ENCODE results near the gene IQCE.
"Not testable (repeated sequence)": the region's sequence is repeated elsewhere in the genome, so short reads cannot be mapped to it uniquely, and the experiment has no call there.

Gene IQCE

DNA sequence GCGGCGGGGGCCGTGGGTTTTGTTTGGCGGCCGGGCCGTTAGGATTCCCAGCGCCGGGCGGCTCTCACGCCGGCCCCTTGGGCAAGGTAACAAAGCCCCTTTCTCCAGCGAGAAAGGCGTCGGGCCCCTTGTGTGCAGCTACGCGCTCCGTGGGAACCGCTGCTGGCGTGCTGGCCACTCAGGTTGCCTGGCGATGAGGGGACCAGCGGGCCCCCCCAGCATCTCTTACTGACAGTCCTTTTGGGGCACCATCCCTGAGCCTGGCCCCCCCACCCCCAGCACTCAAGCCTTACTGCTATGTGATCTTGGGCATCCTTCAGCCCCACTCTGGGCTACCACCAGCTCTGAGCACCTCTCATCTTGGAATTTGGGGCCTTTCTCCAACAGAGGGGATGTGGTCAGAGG, 37.4 kb upstream of the IQCE start:
- DNase-seq: peak; percentile 37

GRCh38 chr7:2521952-2522591, 36.7 kb upstream of the IQCE start:
- DNase-seq: peak; percentile 85

- DNase-seq: peak; percentile 60
Measured at GRCh38 chr7:2522780-2523433, 35.9 kb upstream of the IQCE start.

GRCh38 chr7:2523461-2523936, 35.3 kb upstream of the IQCE start:
- DNase-seq: no peak

DNA sequence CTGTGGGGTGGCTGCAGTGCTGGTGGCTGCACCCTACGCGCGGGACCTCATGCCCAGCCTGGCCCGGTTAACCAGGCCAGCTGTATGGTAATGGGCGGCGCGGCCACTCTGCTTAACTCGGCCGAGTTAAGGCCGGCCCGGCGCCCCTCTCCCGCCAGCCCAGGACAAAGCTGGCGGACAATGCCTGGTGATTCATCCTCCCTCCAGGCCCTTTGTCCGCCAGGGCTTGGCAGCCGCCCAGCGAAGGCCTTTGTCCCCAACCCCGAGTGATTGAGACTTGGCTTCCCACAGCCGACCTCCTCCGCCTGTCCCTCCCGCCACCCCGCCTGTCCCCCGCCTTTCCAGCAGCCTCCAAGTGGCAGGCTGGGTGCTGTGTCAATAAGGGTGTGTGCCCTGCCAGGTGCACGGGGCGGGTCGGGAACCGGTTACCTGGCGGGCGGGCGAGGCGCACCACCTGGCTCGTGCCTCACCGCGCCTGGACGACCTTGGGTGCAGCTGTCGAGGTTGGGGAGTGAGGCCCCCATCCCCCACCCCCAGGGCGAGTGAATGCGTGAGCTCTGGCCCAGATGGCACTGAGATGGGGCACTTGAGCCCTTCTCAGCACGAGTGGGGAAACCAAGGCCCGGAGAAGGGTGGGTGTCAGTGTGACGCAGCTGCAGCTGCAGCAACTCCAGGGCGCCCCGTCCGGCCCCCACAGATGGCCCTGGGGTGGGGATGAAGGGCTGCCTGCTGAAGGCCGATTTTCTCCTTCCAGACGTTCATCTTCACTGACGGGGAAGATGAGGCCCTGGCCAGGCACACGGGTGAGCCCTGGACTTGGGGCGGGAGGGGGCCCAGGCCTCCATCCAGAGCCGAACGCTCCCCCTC, 34.6 kb upstream of the IQCE start:
- DNase-seq: no peak

DNA sequence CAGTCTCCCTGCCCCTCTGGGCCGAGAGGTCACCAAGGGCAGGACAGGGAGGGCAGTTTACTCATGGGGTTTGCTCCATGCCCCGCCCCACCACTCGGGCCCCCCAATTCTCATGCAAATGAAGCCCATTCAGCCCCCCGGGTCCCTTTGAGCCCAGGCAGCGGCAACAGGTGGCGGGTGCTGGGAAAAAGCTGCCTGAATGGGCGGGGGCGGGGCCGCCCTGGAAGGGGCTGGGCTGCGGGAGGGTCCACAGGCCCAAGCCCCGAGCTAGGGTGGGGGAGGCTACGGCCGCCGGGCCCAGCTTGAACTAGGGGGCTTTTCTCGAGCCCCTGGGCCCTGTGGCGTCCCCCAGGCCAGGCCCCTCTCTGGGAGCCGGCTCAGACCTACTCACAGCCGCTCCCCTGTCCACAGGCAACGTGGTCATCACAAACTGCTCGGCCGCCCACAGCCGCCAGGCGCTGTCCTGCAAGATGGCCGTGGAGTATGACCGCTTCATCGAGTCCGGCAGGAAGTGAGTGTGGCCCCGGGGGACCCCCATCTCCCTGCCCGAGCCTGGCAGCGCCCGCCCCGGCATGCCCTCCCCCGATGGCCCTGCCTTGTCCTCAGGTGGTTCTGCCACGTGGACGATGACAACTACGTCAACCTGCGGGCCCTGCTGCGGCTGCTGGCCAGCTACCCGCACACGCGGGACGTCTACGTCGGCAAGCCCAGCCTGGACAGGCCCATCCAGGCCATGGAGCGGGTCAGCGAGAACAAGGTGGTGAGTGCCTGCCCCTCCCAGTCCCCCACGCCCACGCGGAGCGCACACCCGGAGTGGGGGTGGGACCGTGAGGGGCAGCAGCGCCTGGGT, 33.7 kb upstream of the IQCE start:
- DNase-seq: no peak

- DNase-seq: no peak
Measured at GRCh38 chr7:2525658-2526630, 32.8 kb upstream of the IQCE start.

GRCh38 chr7:2526659-2527504, 31.9 kb upstream of the IQCE start:
- no peak for DNase-seq

- peak; percentile 69 for DNase-seq
Measured at GRCh38 chr7:2527505-2528467, 31.0 kb upstream of the IQCE start.

GRCh38 chr7:2528481-2529095, 30.2 kb upstream of the IQCE start:
- peak; percentile 1 for DNase-seq

- peak; percentile 62 for DNase-seq
Measured at GRCh38 chr7:2529161-2530070, 29.4 kb upstream of the IQCE start.

DNA sequence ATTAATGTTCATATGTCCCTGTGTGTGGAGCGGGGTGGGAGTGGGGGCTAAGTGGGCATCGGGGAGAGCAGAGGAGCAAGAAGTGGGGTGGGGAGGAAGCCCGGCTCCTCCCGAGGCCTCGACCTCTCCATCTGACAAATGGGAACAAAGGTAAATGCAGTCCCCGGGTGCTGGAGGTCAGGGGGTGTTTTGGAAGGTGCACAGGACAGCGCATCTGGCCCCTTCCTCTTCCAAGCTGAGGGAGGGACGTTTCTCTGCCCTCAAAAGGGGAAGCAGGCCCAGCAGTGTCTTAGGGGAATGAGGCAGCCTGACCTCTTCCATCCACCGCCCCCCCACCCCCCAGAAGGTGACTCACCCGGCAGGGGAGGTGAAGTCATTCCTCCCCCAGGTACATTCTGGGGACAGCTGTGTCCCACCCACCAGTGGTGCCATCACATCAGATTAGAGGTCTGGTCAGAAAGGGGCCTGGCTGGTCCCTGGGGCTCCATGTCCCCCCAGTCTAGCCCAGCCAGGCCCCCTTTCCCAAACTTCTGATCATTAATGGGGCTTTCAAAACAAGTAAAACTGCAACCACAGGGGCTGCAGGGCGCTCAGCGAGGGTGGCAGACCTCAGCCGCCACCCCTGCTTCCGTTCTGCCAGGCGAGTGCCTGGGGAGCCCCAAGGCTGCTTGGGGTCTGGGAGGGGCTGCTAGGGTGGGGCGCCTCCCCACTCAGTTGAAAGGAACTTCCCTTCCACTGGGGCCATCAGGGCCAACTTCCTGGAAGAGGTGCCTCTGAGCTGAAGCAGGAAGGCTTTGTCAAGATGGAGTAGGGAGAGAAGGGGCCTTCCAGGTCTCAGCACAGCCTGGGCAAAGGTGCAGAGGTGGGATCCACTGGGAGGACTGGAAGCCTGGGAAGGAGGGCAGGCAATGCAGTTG, 28.4 kb upstream of the IQCE start:
- DNase-seq: peak; percentile 80

- peak; percentile 3 for DNase-seq
Measured at GRCh38 chr7:2530994-2531795, 27.6 kb upstream of the IQCE start.

DNA sequence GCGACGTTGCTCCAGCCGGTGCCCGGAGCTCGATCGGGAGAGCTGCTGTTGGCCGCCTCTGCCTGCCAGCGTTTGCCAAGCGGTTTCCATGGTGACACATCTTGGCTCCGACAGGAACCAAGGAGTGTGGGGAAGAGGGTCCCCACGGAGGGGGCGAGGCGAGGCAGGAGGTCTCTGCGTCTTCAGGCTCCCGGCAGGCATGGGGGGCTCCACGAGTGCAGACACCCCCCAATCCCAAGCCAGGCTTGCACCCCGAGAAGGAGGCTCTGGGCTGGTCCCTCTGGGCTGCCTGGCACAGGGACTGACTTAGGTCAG, 27.0 kb upstream of the IQCE start:
- not testable (repeated sequence) for DNase-seq

- not testable (repeated sequence) for DNase-seq
Measured at GRCh38 chr7:2532199-2532772, 26.5 kb upstream of the IQCE start.
